PC-9 (cell line): ENCODE results near the gene CHML.

Experiments used
- CTCF ChIP-seq: fragments of 200-600 bp; sonication (generic); conservative IDR thresholded peaks from 2 replicates; pipeline ENCODE4 v1.6.1; 2017; ENCODE audit warnings: mixed run types, antibody characterized with exemption, mild to moderate bottlenecking, moderate library complexity
- EZH2 ChIP-seq: fragments of 200-600 bp; sonication (generic); IDR thresholded peaks from 2 replicates; pipeline ENCODE4 v1.8.0; 2017; ENCODE audit warnings: antibody characterized with exemption, low read depth

GRCh38 chr1:241622669-241623068, 17.5 kb downstream of the CHML start:
- TF ChIP-seq CTCF (no peak), EZH2 (no peak)
